D721Med (cell line): ENCODE results near the gene LYRM4.

Experiments
- DNase-seq: peaks from one replicate; pipeline ENCODE4 v3.0.0; 2011; ENCODE audit warnings: low spot score; ENCODE audit not compliant: insufficient read length
- FAIRE-seq: peaks from 2 replicates; lab custom pipeline; 2011; peaks lifted over from hg19 to GRCh38; lab: Jason Lieb, UNC
- CTCF ChIP-seq: IDR thresholded peaks from 2 replicates; pipeline ENCODE4 v1.5.1; 2012; ENCODE audit warnings: mild to moderate bottlenecking, control low read depth; ENCODE audit not compliant: insufficient read depth; ENCODE audit errors: missing control alignments

The LYRM4 gene

GRCh38 chr6:5119090-5119951, 141.4 kb downstream of the LYRM4 start:
- TF ChIP-seq CTCF = no peak
- DNase-seq (no peak), FAIRE-seq (no peak)

- DNase-seq (no peak), FAIRE-seq (no peak)
- no peak for TF ChIP-seq CTCF
These were observed 144.3 kb downstream of the LYRM4 start for GRCh38 chr6:5116243-5116991.

GRCh38 chr6:5115168-5115567, 145.6 kb downstream of the LYRM4 start:
- FAIRE-seq = no peak
- no peak for DNase-seq
- TF ChIP-seq CTCF = no peak

- DNase-seq (no peak), FAIRE-seq (no peak)
- TF ChIP-seq CTCF = no peak
These were observed 147.7 kb downstream of the LYRM4 start for GRCh38 chr6:5113096-5113495.

- no peak for TF ChIP-seq CTCF
- DNase-seq (no peak), FAIRE-seq (no peak)
These were observed 148.5 kb downstream of the LYRM4 start for GRCh38 chr6:5112066-5112799.

GRCh38 chr6:5111626-5112025, 149.1 kb downstream of the LYRM4 start:
- DNase-seq (no peak), FAIRE-seq (no peak)
- no peak for TF ChIP-seq CTCF
